K562 (cell line): Measurements from ENCODE around the gene AJM1. TPM values are rescaled to one million over a fixed set of nuclear protein-coding genes. Genes with fewer than 3 reads are reported as not detected.

ENCODE experiments used
- BRCA1 ChIP-seq, 2 experiments: fragments of 450-650 bp in 1 of 2; sonication (generic) in 1 of 2; formaldehyde crosslinking in 1 of 2; IDR thresholded peaks; 2 replicates each; pipeline versions ENCODE4 v1.5.0 to v1.6.1; 2017 to 2020; ENCODE audit warnings: mild to moderate bottlenecking in 1 of 2, missing genetic modification reagents in 1 of 2
- GABPB2 ChIP-seq: fragments of 250-450 bp; sonication (Bioruptor Pico); conservative IDR thresholded peaks from 2 replicates; pipeline ENCODE4 v1.5.1; 2021; ENCODE audit warnings: mild to moderate bottlenecking
- HDAC1 ChIP-seq, 2 experiments: fragments of 450-650 bp; IDR thresholded peaks; 2 replicates each; pipeline ENCODE4 v1.6.1; 2016 to 2017; ENCODE audit warnings: inconsistent platforms in 1 of 2, mild to moderate bottlenecking in 1 of 2, moderate library complexity in 1 of 2
- HDGF ChIP-seq: fragments of 450-650 bp; IDR thresholded peaks from 2 replicates; pipeline ENCODE4 v1.6.1; 2016
- HMG20B ChIP-seq: fragments of 250-450 bp; sonication (Bioruptor Pico); IDR thresholded peaks from 2 replicates; pipeline ENCODE4 v1.5.0; 2021; ENCODE audit warnings: mild to moderate bottlenecking
- HNRNPUL1 ChIP-seq: fragments of 200-400 bp; formaldehyde crosslinking; IDR thresholded peaks from 2 replicates; pipeline ENCODE4 v1.6.1; 2017; ENCODE audit warnings: low read length
- MTA3 ChIP-seq: fragments of 450-650 bp; formaldehyde crosslinking; IDR thresholded peaks from 2 replicates; pipeline ENCODE4 v1.6.1; 2017; ENCODE audit warnings: mild to moderate bottlenecking, borderline replicate concordance
- NCOR1 ChIP-seq: fragments of 450-650 bp; IDR thresholded peaks from 2 replicates; pipeline ENCODE4 v1.6.1; 2016; ENCODE audit warnings: mild to moderate bottlenecking, moderate library complexity
- PPARD ChIP-seq: fragments of 250-450 bp; sonication (Bioruptor Pico); IDR thresholded peaks from 2 replicates; pipeline ENCODE4 v1.8.0; 2022; ENCODE audit warnings: inconsistent platforms, mild to moderate bottlenecking, moderate library complexity
- PTTG1 ChIP-seq: fragments of 450-650 bp; IDR thresholded peaks from 2 replicates; pipeline ENCODE4 v1.6.1; 2016; ENCODE audit warnings: low read depth, mild to moderate bottlenecking, missing genetic modification characterization, missing compliant biosample characterization
- SPI1 ChIP-seq: IDR thresholded peaks from 2 replicates; pipeline ENCODE4 v1.6.1; 2011; ENCODE audit warnings: low read depth, low read length, control low read depth, borderline replicate concordance
- SRSF9 ChIP-seq: fragments of 200-400 bp; formaldehyde crosslinking; IDR thresholded peaks from 2 replicates; pipeline ENCODE4 v1.6.1; 2017; ENCODE audit warnings: low read depth, low read length, borderline replicate concordance
- STAT5B ChIP-seq: fragments of 250-450 bp; sonication (Bioruptor Pico); IDR thresholded peaks from 2 replicates; pipeline ENCODE4 v1.8.0; 2021; ENCODE audit warnings: mild to moderate bottlenecking, inconsistent platforms
- TCF3 ChIP-seq: sonication (generic); formaldehyde crosslinking; IDR thresholded peaks from 2 replicates; pipeline ENCODE4 v1.4.0; 2020; ENCODE audit warnings: mild to moderate bottlenecking, missing genetic modification reagents
- TRIM28 ChIP-seq: fragments of 450-650 bp; IDR thresholded peaks from 2 replicates; pipeline ENCODE4 v1.6.1; 2017
- ZFP1 ChIP-seq: fragments of 450-650 bp; formaldehyde crosslinking; IDR thresholded peaks from 2 replicates; pipeline ENCODE4 v1.4.0; 2020; ENCODE audit warnings: mild to moderate bottlenecking, mixed read lengths
- ZNF217 ChIP-seq: sonication (generic); formaldehyde crosslinking; IDR thresholded peaks from 2 replicates; pipeline ENCODE4 v1.8.0; 2022; ENCODE audit warnings: mild to moderate bottlenecking, missing genetic modification reagents
- ZNF445 ChIP-seq: fragments of 250-450 bp; sonication (Bioruptor Pico); IDR thresholded peaks from 2 replicates; pipeline ENCODE4 v1.4.0; 2020; ENCODE audit warnings: low read depth, mild to moderate bottlenecking, moderate library complexity
- polyA plus RNA-seq, 8 experiments: library from polyadenylated mRNA; depleted of rRNA in 4 of 8; stranded (reverse) in 5 of 8; unstranded in 3 of 8; fragments of >200 nt; fragmentation: Nextera tagmentation in 2 of 8; fragmentation: Illumina TruSeq in 1 of 8; extraction: Ambion mirVana in 2 of 8; extraction: Trizol in 1 of 8; gene quantifications; 2 replicates each; pipeline versions ENCODE4 v1.2.1 to v1.2.3, GENCODE V29; 2011 to 2014; ENCODE audit warnings: inconsistent platforms in 1 of 8, missing spikeins in 1 of 8
- total RNA-seq, 7 experiments: library from RNA; depleted of rRNA in 6 of 7; stranded (reverse); fragments of >200 nt in 6 of 7; fragmentation: Illumina TruSeq in 2 of 7; extraction: Trizol in 2 of 7; gene quantifications; 2 replicates each; pipeline versions ENCODE4 v1.2.1 to v1.2.3, GENCODE V29; 2011 to 2021; ENCODE audit warnings: low replicate concordance in 1 of 7
- TF ChIP-seq, protein P1 (sequence below): fragments of 450-650 bp; IDR thresholded peaks from 2 replicates; pipeline ENCODE4 v1.6.1; 2016
- TF ChIP-seq, protein P2 (sequence below): sonication (generic); formaldehyde crosslinking; IDR thresholded peaks from 2 replicates; pipeline ENCODE4 v1.8.0; 2022; ENCODE audit warnings: mild to moderate bottlenecking, missing genetic modification reagents
- TF ChIP-seq, protein P3 (sequence below): sonication (generic); formaldehyde crosslinking; IDR thresholded peaks from 2 replicates; pipeline ENCODE4 v1.4.0; 2020; ENCODE audit warnings: mild to moderate bottlenecking, missing genetic modification reagents

Gene AJM1
- total and polyA plus RNA-seq, 9 of the 15 experiments (the other 6 are each of a cell fraction or from before 2014, with no cell fraction given), result 0.01 to 3.7 (median 0.65) TPM; not detected in 1

DNA sequence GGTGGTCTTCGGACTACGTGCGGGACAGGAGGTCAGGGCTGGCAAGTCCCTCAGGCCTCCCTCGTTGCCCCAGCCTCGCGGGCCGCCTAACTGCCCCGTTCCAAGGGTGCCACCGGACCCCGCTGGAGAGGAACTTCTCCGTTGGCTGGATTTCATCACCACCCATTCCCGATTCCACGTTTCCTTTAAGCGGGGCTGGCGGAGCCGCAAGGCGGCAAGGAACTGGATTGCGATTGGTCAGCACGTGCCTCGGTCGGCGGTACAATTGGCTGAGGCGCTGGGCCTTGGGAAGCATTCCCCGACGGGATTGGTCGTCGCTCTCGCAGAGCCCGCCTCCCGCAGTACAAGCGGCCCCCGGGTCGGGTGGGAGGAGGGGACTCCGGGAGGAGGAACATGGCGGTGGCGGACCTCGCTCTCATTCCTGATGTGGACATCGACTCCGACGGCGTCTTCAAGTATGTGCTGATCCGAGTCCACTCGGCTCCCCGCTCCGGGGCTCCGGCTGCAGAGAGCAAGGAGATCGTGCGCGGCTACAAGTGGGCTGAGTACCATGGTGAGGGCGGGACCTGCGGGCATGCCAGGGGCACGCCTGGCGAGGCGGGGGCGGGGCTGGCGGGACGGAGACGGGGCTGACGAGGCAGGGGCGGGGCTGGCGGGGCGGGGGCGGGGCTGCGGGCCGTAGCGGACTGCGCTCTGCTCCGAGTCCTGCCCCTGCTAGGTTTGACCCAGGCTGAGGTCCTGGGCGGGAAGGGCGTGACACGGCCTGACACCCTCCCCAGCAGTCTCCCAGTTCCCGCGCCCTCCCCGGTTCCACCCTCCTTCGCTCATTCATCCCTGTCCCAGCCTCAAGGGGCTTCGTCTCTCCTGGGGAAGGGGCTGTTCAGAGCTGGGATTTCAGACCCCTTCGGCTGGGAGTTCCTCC is 7.0 kb downstream of the AJM1 start, which contains the start of gene PHPT1 (continued):
- peak; percentile 94 for TF ChIP-seq MTA3
- TF ChIP-seq, protein P1, sequence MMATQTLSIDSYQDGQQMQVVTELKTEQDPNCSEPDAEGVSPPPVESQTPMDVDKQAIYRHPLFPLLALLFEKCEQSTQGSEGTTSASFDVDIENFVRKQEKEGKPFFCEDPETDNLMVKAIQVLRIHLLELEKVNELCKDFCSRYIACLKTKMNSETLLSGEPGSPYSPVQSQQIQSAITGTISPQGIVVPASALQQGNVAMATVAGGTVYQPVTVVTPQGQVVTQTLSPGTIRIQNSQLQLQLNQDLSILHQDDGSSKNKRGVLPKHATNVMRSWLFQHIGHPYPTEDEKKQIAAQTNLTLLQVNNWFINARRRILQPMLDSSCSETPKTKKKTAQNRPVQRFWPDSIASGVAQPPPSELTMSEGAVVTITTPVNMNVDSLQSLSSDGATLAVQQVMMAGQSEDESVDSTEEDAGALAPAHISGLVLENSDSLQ, result peak; percentile 34; the same call in 1 of the 2 replicates
- TF ChIP-seq, protein P2, sequence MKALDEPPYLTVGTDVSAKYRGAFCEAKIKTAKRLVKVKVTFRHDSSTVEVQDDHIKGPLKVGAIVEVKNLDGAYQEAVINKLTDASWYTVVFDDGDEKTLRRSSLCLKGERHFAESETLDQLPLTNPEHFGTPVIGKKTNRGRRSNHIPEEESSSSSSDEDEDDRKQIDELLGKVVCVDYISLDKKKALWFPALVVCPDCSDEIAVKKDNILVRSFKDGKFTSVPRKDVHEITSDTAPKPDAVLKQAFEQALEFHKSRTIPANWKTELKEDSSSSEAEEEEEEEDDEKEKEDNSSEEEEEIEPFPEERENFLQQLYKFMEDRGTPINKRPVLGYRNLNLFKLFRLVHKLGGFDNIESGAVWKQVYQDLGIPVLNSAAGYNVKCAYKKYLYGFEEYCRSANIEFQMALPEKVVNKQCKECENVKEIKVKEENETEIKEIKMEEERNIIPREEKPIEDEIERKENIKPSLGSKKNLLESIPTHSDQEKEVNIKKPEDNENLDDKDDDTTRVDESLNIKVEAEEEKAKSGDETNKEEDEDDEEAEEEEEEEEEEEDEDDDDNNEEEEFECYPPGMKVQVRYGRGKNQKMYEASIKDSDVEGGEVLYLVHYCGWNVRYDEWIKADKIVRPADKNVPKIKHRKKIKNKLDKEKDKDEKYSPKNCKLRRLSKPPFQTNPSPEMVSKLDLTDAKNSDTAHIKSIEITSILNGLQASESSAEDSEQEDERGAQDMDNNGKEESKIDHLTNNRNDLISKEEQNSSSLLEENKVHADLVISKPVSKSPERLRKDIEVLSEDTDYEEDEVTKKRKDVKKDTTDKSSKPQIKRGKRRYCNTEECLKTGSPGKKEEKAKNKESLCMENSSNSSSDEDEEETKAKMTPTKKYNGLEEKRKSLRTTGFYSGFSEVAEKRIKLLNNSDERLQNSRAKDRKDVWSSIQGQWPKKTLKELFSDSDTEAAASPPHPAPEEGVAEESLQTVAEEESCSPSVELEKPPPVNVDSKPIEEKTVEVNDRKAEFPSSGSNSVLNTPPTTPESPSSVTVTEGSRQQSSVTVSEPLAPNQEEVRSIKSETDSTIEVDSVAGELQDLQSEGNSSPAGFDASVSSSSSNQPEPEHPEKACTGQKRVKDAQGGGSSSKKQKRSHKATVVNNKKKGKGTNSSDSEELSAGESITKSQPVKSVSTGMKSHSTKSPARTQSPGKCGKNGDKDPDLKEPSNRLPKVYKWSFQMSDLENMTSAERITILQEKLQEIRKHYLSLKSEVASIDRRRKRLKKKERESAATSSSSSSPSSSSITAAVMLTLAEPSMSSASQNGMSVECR, result peak; percentile 68
- TF ChIP-seq, protein P3, sequence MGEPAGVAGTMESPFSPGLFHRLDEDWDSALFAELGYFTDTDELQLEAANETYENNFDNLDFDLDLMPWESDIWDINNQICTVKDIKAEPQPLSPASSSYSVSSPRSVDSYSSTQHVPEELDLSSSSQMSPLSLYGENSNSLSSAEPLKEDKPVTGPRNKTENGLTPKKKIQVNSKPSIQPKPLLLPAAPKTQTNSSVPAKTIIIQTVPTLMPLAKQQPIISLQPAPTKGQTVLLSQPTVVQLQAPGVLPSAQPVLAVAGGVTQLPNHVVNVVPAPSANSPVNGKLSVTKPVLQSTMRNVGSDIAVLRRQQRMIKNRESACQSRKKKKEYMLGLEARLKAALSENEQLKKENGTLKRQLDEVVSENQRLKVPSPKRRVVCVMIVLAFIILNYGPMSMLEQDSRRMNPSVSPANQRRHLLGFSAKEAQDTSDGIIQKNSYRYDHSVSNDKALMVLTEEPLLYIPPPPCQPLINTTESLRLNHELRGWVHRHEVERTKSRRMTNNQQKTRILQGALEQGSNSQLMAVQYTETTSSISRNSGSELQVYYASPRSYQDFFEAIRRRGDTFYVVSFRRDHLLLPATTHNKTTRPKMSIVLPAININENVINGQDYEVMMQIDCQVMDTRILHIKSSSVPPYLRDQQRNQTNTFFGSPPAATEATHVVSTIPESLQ, result peak; percentile 90; the same call in 1 of the 2 replicates
- peak; percentile 59; the same call in 1 of the 2 replicates for TF ChIP-seq SPI1
- 0 out of 2 replicates have a peak, but pooled peaks have one; percentile 40 for TF ChIP-seq ZFP1 (CRISPR knock-in tag)
- no peak; the same call in 1 of the 2 replicates for TF ChIP-seq NCOR1
- TF ChIP-seq HMG20B, result no peak
- peak in 1 of 2 experiments; percentile 85; a peak in 2 of 4 replicates for TF ChIP-seq HDAC1 (IDR thresholded peaks at IDR 0.05)
- TF ChIP-seq STAT5B (CRISPR knock-in tag), result no peak
- TF ChIP-seq SRSF9, result no peak
- TF ChIP-seq PTTG1 (tag), result no peak
- TF ChIP-seq ZNF445 (CRISPR knock-in tag), result no peak
- TF ChIP-seq GABPB2, result no peak
- no peak for TF ChIP-seq PPARD (CRISPR knock-in tag)
- TF ChIP-seq TCF3 (CRISPR knock-in tag), result no peak
- no peak for TF ChIP-seq ZNF217 (CRISPR knock-in tag)
- TF ChIP-seq HDGF, result 0 out of 2 replicates have a peak, but pooled peaks have one; percentile 33
- no peak for TF ChIP-seq BRCA1 (IDR thresholded peaks at IDR 0.05)
- no peak for TF ChIP-seq BRCA1 (CRISPR knock-in tag; IDR thresholded peaks at IDR 0.05)
- TF ChIP-seq HNRNPUL1, result no peak
- TF ChIP-seq TRIM28, result no peak
